BJ (cell line): Measurements from ENCODE around the gene SEL1L3. TPM values are rescaled to one million over a fixed set of nuclear protein-coding genes. Genes with fewer than 3 reads are reported as not detected.

Experiments used
- CTCF ChIA-PET: fragments of 350-600 bp; formaldehyde crosslinking; extraction: SDS; loops from one replicate; lab custom pipeline; 2021; ENCODE audit warnings: antibody characterized with exemption, inconsistent platforms; lab: Yijun Ruan, JAX
- POLR2A ChIA-PET: fragments of 300-600 bp; sonication (Branson Sonifier 250); formaldehyde crosslinking; extraction: SDS; loops from one replicate; lab custom pipeline; 2021; ENCODE audit warnings: antibody characterized with exemption; lab: Charles Lee
- DNase-seq: peaks from one replicate; pipeline ENCODE4 v3.0.0-alpha.2; 2011; ENCODE audit warnings: low read depth
- H3K27me3 ChIP-seq: 2 replicates; pipeline ENCODE4 v1.6.0; 2011; ENCODE audit warnings: low read length; ENCODE audit not compliant: control insufficient read depth, insufficient read depth
- H3K36me3 ChIP-seq: 2 replicates; pipeline ENCODE4 v1.5.1; 2011; ENCODE audit warnings: low read length; ENCODE audit not compliant: control insufficient read depth, insufficient read depth
- H3K4me3 ChIP-seq: 2 replicates; pipeline ENCODE4 v1.5.1; 2011; ENCODE audit warnings: low read depth, mild to moderate bottlenecking, control low read depth, low read length
- polyA plus RNA-seq: library from polyadenylated mRNA; depleted of rRNA; stranded (reverse); fragments of >200 nt; gene quantifications from 2 replicates; pipeline ENCODE4 v1.2.3, GENCODE V29; 2011
- TF ChIP-seq, protein P1 (sequence below): IDR thresholded peaks from 2 replicates; pipeline ENCODE4 v1.5.1; 2011; ENCODE audit warnings: low read depth, mild to moderate bottlenecking, control low read depth, inconsistent platforms, low read length, moderate library complexity; ENCODE audit not compliant: insufficient read depth

SEL1L3 gene
- polyA plus RNA-seq, 1 experiment, result 13.0 TPM

DNA sequence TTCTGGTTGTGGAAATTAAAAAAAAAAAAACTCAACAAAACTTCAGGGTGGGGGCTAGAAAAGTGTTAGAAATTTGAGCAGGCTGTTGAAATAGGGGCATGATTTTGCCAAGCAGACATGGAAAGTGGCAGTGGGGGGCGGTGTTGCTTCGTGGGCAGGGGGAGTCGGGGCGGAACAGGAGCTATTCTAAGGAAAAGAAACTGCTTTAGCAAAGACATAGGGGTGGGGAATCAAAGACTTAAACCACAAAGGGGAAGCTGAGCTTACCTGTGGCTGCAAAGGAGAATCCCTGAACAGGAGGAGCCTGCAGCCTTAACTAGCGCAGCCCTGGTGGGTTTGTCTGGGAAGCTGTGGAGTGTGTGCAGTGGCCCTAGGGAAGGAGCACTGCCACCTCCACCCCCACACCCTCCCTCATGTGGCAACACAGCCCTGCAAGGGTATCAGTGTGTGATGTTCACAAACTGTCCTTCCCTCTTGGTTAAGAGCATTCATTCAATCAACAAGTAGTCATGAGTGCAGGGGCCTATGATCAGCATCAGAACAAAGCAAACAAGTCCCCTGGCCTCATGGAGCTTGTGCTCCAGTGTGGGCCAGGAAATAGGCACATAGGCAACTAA is 20.5 kb downstream of the SEL1L3 start:
- H3K27me3 ChIP-seq, result no peaks in the 10 kb centered on the region
- no peak for DNase-seq
- ChIA-PET POLR2A (no interaction called here), CTCF (no interaction called here)
- TF ChIP-seq, protein P1, sequence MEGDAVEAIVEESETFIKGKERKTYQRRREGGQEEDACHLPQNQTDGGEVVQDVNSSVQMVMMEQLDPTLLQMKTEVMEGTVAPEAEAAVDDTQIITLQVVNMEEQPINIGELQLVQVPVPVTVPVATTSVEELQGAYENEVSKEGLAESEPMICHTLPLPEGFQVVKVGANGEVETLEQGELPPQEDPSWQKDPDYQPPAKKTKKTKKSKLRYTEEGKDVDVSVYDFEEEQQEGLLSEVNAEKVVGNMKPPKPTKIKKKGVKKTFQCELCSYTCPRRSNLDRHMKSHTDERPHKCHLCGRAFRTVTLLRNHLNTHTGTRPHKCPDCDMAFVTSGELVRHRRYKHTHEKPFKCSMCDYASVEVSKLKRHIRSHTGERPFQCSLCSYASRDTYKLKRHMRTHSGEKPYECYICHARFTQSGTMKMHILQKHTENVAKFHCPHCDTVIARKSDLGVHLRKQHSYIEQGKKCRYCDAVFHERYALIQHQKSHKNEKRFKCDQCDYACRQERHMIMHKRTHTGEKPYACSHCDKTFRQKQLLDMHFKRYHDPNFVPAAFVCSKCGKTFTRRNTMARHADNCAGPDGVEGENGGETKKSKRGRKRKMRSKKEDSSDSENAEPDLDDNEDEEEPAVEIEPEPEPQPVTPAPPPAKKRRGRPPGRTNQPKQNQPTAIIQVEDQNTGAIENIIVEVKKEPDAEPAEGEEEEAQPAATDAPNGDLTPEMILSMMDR, result no peak
- no peak overlapping the region for H3K4me3 ChIP-seq
- no peaks in the 10 kb centered on the region; the same call in 1 of the 2 replicates for H3K36me3 ChIP-seq

DNA sequence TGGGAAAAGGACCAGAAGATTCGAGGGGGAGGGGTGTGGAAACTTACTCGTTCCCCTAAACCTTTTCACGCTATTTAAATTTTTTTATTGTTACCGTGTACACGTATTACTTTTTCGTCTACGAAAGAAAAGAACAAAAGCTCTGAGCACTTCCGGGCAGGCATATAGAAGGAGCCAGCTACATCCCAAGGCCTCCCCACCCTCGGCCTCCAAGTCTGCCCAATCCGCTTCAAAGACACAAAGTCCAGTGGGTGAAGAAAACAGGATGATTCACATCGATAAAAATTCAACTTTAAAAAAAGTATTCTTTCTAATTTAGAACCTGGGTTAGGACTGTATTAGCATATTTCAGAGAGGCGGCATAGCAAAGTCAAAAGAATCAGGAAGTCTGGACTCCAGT is 23.1 kb downstream of the SEL1L3 start:
- CTCF ChIA-PET, result interaction anchor here (0.9 kb wide), 1 partner anchor 12 kb away, joined by 3 read pairs; no protein-coding TSS in a partner anchor
- DNase-seq, result no peak
- no peak overlapping the region for H3K4me3 ChIP-seq
- no peaks in the 10 kb centered on the region for H3K27me3 ChIP-seq
- no peaks in the 10 kb centered on the region for H3K36me3 ChIP-seq
- POLR2A ChIA-PET, result no interaction called here
- TF ChIP-seq, protein P1, result no peak

DNA sequence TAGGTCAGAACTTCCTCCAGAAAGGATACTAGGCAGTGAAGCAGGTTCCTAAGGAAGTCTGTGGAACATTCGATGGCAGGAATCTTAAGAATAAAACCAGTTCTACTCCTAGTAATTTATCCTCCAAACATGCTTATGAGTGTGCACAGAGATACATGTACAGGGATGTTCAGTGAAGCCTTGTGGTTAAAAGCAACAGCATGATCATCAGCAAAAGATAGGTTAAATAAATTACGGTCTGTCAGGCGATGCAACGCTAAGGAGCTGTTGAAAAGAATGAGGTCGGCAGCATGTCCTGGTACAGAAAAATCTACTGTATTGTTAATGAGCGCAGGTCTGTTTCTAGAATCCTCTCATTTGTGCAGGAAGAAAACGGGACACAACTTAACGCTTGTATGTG is 23.6 kb downstream of the SEL1L3 start:
- Histone ChIP-seq H3K36me3 (no peaks in the 10 kb centered on the region), H3K27me3 (no peaks in the 10 kb centered on the region), H3K4me3 (no peak overlapping the region)
- CTCF ChIA-PET, result interaction anchor here (0.9 to 1.0 kb wide), 2 partner anchors 11 to 15 kb away, joined by 3 read pairs; no protein-coding TSS in a partner anchor
- POLR2A ChIA-PET, result no interaction called here
- no peak for DNase-seq
- TF ChIP-seq, protein P1, result no peak

DNA sequence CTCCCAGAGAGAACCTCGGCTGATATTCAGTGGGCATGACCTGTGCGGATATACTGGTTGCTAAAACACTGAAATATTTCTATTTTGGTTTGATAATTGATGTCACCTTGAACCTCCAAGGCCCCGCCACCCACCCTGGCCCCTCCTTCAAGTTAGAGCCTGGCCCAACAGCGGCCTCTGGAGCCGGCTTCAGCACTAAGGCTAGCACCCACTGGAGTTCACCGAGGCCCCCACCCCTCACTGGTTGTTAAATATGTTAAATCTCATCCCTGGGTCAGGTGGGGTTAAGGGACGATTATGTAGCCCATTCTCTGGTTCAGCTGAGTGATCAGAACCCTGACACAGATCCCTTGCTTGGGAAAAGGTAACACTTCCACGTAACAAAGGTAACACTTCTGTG is 24.3 kb downstream of the SEL1L3 start:
- no peaks in the 10 kb centered on the region for H3K27me3 ChIP-seq
- CTCF ChIA-PET, result interaction anchor here (0.6 to 1.0 kb wide), 2 partner anchors 15 to 64 kb away, joined by 3 read pairs; no protein-coding TSS in a partner anchor
- H3K4me3 ChIP-seq, result no peak overlapping the region
- POLR2A ChIA-PET, result no interaction called here
- TF ChIP-seq, protein P1, result no peak
- no peaks in the 10 kb centered on the region for H3K36me3 ChIP-seq
- DNase-seq, result no peak

DNA sequence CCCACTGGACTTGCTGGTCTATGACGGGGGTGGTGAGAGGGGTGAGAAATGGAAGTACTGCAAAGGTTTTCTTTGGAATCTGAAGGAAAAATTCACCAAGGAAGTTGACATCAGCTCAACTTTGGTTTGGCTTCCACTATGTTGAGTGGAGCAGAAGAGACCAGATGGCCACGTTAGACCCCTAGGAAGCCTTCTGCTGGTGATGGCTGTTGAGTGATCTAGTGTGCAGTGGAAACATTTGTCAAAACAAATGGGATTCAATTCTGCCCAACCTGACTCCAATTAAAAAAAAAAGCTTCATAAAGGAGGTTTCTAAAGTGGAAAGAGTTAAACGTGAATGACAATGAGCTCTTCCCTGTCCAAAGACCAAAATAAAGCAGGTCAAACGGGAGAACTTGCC is 25.7 kb downstream of the SEL1L3 start:
- CTCF ChIA-PET, result interaction anchor here (0.7 to 1.8 kb wide), 2 partner anchors 17 to 27 kb away, joined by 3 to 8 read pairs; no protein-coding TSS in a partner anchor
- TF ChIP-seq, protein P1, result no peak
- no peaks in the 10 kb centered on the region for H3K36me3 ChIP-seq
- H3K27me3 ChIP-seq, result no peaks in the 10 kb centered on the region
- no peak overlapping the region for H3K4me3 ChIP-seq
- POLR2A ChIA-PET, result no interaction called here
- DNase-seq, result no peak
